Measurements from ENCODE around the gene MYRFL. TPM values are rescaled to one million over a fixed set of nuclear protein-coding genes. Genes with fewer than 3 reads are reported as not detected.
A peak's percentile ranks its signal among the peaks of the same experiment; 100 is the strongest.

Gene MYRFL
- total RNA-seq, 1 experiment from 2014 or later, result 0.57 TPM

DNA sequence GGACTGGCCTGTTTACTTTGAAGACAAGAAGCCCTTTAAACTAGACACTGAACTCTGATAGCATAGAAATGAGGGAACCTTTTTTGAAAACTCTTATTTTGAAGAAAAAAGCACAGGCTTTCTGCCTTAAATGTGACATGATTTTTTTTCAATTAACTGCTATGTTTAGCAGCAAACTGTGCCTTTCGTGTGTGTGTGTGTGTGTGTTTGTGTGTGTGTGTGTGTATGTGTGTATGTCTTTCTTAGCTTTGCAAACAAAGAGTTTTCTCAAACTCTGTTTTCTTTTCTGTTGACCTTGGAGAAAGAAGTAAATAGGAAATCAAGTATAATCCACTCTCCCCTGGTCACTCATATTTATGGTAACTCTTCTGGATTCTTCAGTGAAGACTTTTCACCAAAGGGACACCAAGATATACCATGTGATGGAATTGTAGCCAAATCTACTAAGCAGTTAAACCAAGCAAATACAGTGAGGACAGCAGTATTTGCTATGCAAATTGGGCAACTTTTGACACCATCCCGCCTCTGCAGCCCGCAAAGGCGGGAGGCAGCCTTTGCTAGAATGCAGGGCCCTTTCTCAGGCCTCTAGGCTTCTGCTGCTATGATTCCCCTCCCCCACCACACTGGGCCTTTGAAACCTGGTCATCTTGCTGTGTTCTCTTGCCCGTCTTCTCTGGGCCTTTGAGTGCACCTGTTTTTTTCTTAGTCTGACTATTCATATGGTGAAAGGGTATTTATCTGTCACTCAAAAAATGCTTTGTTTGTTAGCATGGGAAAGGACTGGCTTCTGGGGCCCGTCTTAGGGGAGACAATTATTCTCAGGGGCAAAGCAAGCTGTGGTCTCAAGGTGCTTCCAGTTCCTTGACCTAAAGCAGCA lies 107.9 kb downstream of the MYRFL start:
- no CpG with 5 or more reads among the region's 6 CpGs for WGBS (ENCODE audit: extremely low coverage, insufficient read length, low lambda C conversion rate)
- Histone ChIP-seq H2AK5ac (ENCODE audit: insufficient read length, low read length) (no peak overlapping the region), H2AFZ (ENCODE audit: low read length) (no peak overlapping the region), H3K56ac (ENCODE audit: insufficient read length, low read depth, low read length) (no peak overlapping the region), H4K5ac (ENCODE audit: insufficient read length, low read depth, low read length) (no peak overlapping the region), H4K20me1 (ENCODE audit: control insufficient read depth, insufficient read depth, insufficient read length) (no peaks in the 10 kb centered on the region), H3K18ac (ENCODE audit: insufficient read length, low read depth, low read length) (no peak overlapping the region), H3K4ac (ENCODE audit: low read depth, low read length) (no peak overlapping the region), H4K8ac (replicated peaks; ENCODE audit: insufficient read length, low read depth, low read length) (no peak overlapping the region), H2BK120ac (ENCODE audit: low read depth, low read length, poor library complexity, severe bottlenecking) (no peak overlapping the region), H3K4me1 (ENCODE audit: insufficient read depth, low read length) (peaks cover 19% of the 10 kb centered on the region; the same call in 1 of the 2 replicates), H3K9ac (ENCODE audit: extremely low read depth, insufficient read length, low read length) (no peak overlapping the region), H3T11ph (ENCODE audit: low read length) (no peak overlapping the region), H3K14ac (ENCODE audit: insufficient read depth, low read length) (no peak overlapping the region), H4K91ac (ENCODE audit: insufficient read length, low read depth, low read length) (no peak overlapping the region), H3K4me2 (ENCODE audit: insufficient read depth, insufficient read length, low read length) (peak overlapping the region; percentile 8), H3K9me3 (ENCODE audit: control insufficient read depth, low read depth, low read length) (no peaks in the 10 kb centered on the region), H3K27me3 (ENCODE audit: insufficient read depth, low read length) (no peaks in the 10 kb centered on the region), H3K23ac (ENCODE audit: insufficient read length, low read depth, low read length) (no peak overlapping the region), H2BK5ac (ENCODE audit: insufficient read length, low read length) (no peak overlapping the region), H3K23me2 (ENCODE audit: insufficient read length, low read depth, low read length, poor library complexity, severe bottlenecking) (no peaks in the 10 kb centered on the region), H3K27ac (ENCODE audit: insufficient read length, low read depth, low read length) (peak overlapping the region; percentile 75), H2BK20ac (ENCODE audit: low read depth, low read length, poor library complexity, severe bottlenecking) (no peak overlapping the region), H3K79me2 (ENCODE audit: insufficient read depth, low read length) (no peaks in the 10 kb centered on the region), H2BK15ac (ENCODE audit: low read depth, low read length) (no peak overlapping the region), H2BK12ac (ENCODE audit: insufficient read length, low read depth, low read length) (no peak overlapping the region), H3K79me1 (ENCODE audit: insufficient read depth, low read depth, low read length, poor library complexity, severe bottlenecking) (no peaks in the 10 kb centered on the region)
- DNase-seq, result peak; percentile 93
- TF ChIP-seq, protein P1, sequence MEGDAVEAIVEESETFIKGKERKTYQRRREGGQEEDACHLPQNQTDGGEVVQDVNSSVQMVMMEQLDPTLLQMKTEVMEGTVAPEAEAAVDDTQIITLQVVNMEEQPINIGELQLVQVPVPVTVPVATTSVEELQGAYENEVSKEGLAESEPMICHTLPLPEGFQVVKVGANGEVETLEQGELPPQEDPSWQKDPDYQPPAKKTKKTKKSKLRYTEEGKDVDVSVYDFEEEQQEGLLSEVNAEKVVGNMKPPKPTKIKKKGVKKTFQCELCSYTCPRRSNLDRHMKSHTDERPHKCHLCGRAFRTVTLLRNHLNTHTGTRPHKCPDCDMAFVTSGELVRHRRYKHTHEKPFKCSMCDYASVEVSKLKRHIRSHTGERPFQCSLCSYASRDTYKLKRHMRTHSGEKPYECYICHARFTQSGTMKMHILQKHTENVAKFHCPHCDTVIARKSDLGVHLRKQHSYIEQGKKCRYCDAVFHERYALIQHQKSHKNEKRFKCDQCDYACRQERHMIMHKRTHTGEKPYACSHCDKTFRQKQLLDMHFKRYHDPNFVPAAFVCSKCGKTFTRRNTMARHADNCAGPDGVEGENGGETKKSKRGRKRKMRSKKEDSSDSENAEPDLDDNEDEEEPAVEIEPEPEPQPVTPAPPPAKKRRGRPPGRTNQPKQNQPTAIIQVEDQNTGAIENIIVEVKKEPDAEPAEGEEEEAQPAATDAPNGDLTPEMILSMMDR (conservative IDR thresholded peaks at IDR 0.05), result no peak
- H3K27me3 Mint-ChIP-seq (ENCODE audit: low read depth), result no peaks in the 10 kb centered on the region; the same call in 1 of the 2 replicates
- peak overlapping the region; percentile 80 to 99 (median 99) for H3K27ac Mint-ChIP-seq
- H3K36me3 Mint-ChIP-seq (ENCODE audit: insufficient read depth in 1 of 3, low read depth in 3 of 3), result peaks cover 6 to 16% (median 8%) of the 10 kb centered on the region in 3 experiments; a peak in 6 of 7 replicates
- H3K4me1 Mint-ChIP-seq, result peaks cover 70 to 71% of the 10 kb centered on the region in 2 experiments
- H3K9me3 Mint-ChIP-seq, result peaks cover 6% of the 10 kb centered on the region in 2 experiments
- peak overlapping the region in 1 of 2 experiments; percentile 59; a peak in 3 of 5 replicates for H3K4me3 Mint-ChIP-seq
